HG03064 (cell line): ENCODE measurements around the gene OR9Q1.

Source experiments
- ATAC-seq: cut with Tn5 transposase; IDR thresholded peaks from one replicate; pipeline ENCODE4 v1.9.1; 2021; ENCODE audit warnings: low read depth; ENCODE audit not compliant: unreplicated experiment

Gene OR9Q1

GRCh38 chr11:58216476-58216875 lies 192.8 kb downstream of the OR9Q1 start:
- no peak for ATAC-seq

- ATAC-seq: no peak
Observed at GRCh38 chr11:58222721-58223120, 199.0 kb downstream of the OR9Q1 start.

- no peak for ATAC-seq
Observed at GRCh38 chr11:58227956-58228615, 204.4 kb downstream of the OR9Q1 start.
